ENCODE measurements around the gene MCTP1. TPM values are rescaled to one million over a fixed set of nuclear protein-coding genes. Genes with fewer than 3 reads are reported as not detected.

Gene MCTP1
- total and polyA plus RNA-seq, 2 of the 8 experiments (the other 6 are each of a cell fraction or from before 2014, with no cell fraction given), result 0.56 to 3.4 TPM

DNA sequence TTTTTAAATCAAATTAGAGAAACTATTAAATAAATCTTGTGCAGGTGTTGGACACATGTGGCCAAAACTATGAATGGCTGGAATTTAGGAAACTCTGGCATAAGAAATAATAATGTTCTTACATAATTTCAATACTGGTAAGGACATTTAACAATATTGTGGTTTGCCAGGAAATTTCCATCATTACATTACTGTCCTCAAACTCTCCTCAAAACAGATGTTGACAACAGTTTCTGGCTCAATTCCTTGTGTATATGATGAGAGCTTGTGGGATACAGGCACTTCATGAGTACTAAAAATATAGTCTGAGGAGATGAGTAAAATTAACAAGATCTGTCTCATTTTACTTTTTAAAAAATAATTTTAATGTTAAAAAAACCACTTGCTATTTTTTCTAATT lies 27.9 kb downstream of the MCTP1 start:
- H3K18ac ChIP-seq (ENCODE audit: extremely low read depth, low read length), result no peak overlapping the region
- no peaks in the 10 kb centered on the region for H3K9me3 ChIP-seq (ENCODE audit: insufficient read depth in 2 of 2, low read depth in 1 of 2, low read length in 1 of 2)
- H3K4me3 ChIP-seq (ENCODE audit: extremely low read depth in 1 of 4, insufficient read depth in 2 of 4, low read depth in 3 of 4, low read length in 4 of 4), result no peak overlapping the region
- H2BK15ac ChIP-seq (ENCODE audit: low read length), result no peak overlapping the region
- no peak overlapping the region for H3K14ac ChIP-seq (ENCODE audit: insufficient read length)
- H3K36me3 ChIP-seq (ENCODE audit: control insufficient read depth in 2 of 4, insufficient read depth in 4 of 4, low read length in 3 of 4), result no peaks in the 10 kb centered on the region
- H3K79me2 ChIP-seq (ENCODE audit: control insufficient read depth in 1 of 2, insufficient read depth in 2 of 2, low read length in 2 of 2), result no peaks in the 10 kb centered on the region
- no peak overlapping the region for H4K5ac ChIP-seq (ENCODE audit: insufficient read length, low read depth, low read length)
- no peaks in the 10 kb centered on the region for H4K20me1 ChIP-seq (replicated peaks in 1 of 2; ENCODE audit: control insufficient read depth in 1 of 2, insufficient read depth in 2 of 2, low read length in 2 of 2)
- H2AK5ac ChIP-seq (ENCODE audit: low read depth, low read length), result no peak overlapping the region
- no peak overlapping the region for H3K27ac ChIP-seq (ENCODE audit: low read depth, low read length)
- H3K56ac ChIP-seq (replicated peaks; ENCODE audit: insufficient read length, low read depth, low read length), result no peak overlapping the region
- no peak overlapping the region for H4K8ac ChIP-seq (ENCODE audit: extremely low read depth, insufficient read depth, low read length)
- H3K9ac ChIP-seq (replicated peaks in 1 of 4; ENCODE audit: extremely low read depth in 1 of 4, low read depth in 3 of 4, low read length in 3 of 4), result no peak overlapping the region
- no peak overlapping the region for H2BK120ac ChIP-seq (replicated peaks; ENCODE audit: low read depth, low read length)
- POLR2A ChIA-PET (ENCODE audit: partially characterized antibody), result no interaction called here
- FAIRE-seq (no peak), DNase-seq (ENCODE audit: low read depth in 1 of 2, low spot score in 2 of 2) (no peak)
- no peak overlapping the region for H3K4ac ChIP-seq (replicated peaks; ENCODE audit: insufficient read length, low read depth, low read length)
- CTCF ChIA-PET (ENCODE audit: partially characterized antibody), result no interaction called here
- H3K4me2 ChIP-seq (ENCODE audit: insufficient read depth in 1 of 2, low read depth in 2 of 2, low read length in 2 of 2), result no peak overlapping the region
- no peak for TF ChIP-seq CHD2 (IDR thresholded peaks at IDR 0.05; ENCODE audit: low read length)
- no peak for TF ChIP-seq KDM1A (IDR thresholded peaks at IDR 0.05; ENCODE audit: borderline replicate concordance, low read length)
- TF ChIP-seq FOSL1 (IDR thresholded peaks at IDR 0.05; ENCODE audit: insufficient read depth, low read depth, low read length), result no peak
- TF ChIP-seq EZH2 (IDR thresholded peaks at IDR 0.05; ENCODE audit: low read depth, low read length, severe bottlenecking), result no peak
- TF ChIP-seq YY1 (IDR thresholded peaks at IDR 0.05; ENCODE audit: low read depth, low read length), result no peak
- TF ChIP-seq SRF (IDR thresholded peaks at IDR 0.05; ENCODE audit: low read depth, low read length), result no peak
- TF ChIP-seq TAF7 (optimal IDR thresholded peaks at IDR 0.05; ENCODE audit: borderline replicate concordance, low read depth, low read length), result no peak
- no peak for TF ChIP-seq SP1 (IDR thresholded peaks at IDR 0.05; ENCODE audit: low read depth, low read length)
- TF ChIP-seq RNF2 (IDR thresholded peaks at IDR 0.05; ENCODE audit: borderline replicate concordance, low read depth, low read length, missing control alignments, poor library complexity, severe bottlenecking), result no peak
- TF ChIP-seq ASH2L (IDR thresholded peaks at IDR 0.05; ENCODE audit: low read length), result no peak
- no peak for TF ChIP-seq CBX8 (IDR thresholded peaks at IDR 0.05; ENCODE audit: borderline replicate concordance, low read depth, low read length)
- no peak for TF ChIP-seq TBP (IDR thresholded peaks at IDR 0.05; ENCODE audit: low read depth, low read length)
- no peak for TF ChIP-seq BRCA1 (IDR thresholded peaks at IDR 0.05; ENCODE audit: low read depth, low read length)
- TF ChIP-seq RBBP5 (IDR thresholded peaks at IDR 0.05; ENCODE audit: borderline replicate concordance, low read depth, low read length), result no peak
- no peak for TF ChIP-seq BCL11A (IDR thresholded peaks at IDR 0.05; ENCODE audit: low read depth in 2 of 2, low read length in 2 of 2)
- no peak for TF ChIP-seq HDAC2 (IDR thresholded peaks at IDR 0.05; ENCODE audit: borderline replicate concordance in 1 of 2, low read depth in 2 of 2, low read length in 2 of 2)
- no peaks in the 10 kb centered on the region for H3K27me3 ChIP-seq (replicated peaks in 1 of 4; ENCODE audit: control insufficient read depth in 3 of 4, extremely low read depth in 1 of 4, insufficient read depth in 3 of 4, low read length in 3 of 4)
- H3K23me2 ChIP-seq (ENCODE audit: low read depth, low read length), result no peaks in the 10 kb centered on the region; the same call in 1 of the 2 replicates
- no peak overlapping the region for H3K23ac ChIP-seq (ENCODE audit: insufficient read length)
- no peaks in the 10 kb centered on the region for H3K4me1 ChIP-seq (replicated peaks in 1 of 4; ENCODE audit: control insufficient read depth in 3 of 4, insufficient read depth in 4 of 4, low read length in 3 of 4)
- H3K79me1 ChIP-seq (ENCODE audit: low read depth, low read length), result no peaks in the 10 kb centered on the region
- no peak overlapping the region for H4K91ac ChIP-seq (replicated peaks; ENCODE audit: insufficient read length, low read length)
- H2BK20ac ChIP-seq (ENCODE audit: low read length), result no peak overlapping the region
- no peak overlapping the region for H2AFZ ChIP-seq (ENCODE audit: low read length)
- H2BK12ac ChIP-seq (ENCODE audit: low read depth, low read length), result no peak overlapping the region
- H2BK5ac ChIP-seq (ENCODE audit: low read depth, low read length), result no peak overlapping the region

Data from H1 (cell line).